Adrenal gland (tissue), 5 donors: Measurements from ENCODE around the gene DCP2.

Source experiments
- POLR2A ChIP-seq, 2 donors: fragments of 450-650 bp; IDR thresholded peaks; one replicate each; pipeline ENCODE4 v1.6.1; 2017; ENCODE audit warnings: antibody characterized with exemption in 2 of 2, mild to moderate bottlenecking in 2 of 2, moderate library complexity in 1 of 2
- TF ChIP-seq, protein P1 (sequence below), 6 experiments: fragments of 450-650 bp in 4 of 6; fragments of 200-600 bp in 2 of 6; sonication (generic) in 1 of 6; IDR thresholded peaks; 1 replicate in 5 of 6; 2 replicates in 1 of 6; pipeline versions ENCODE4 v1.5.1 to v1.8.0; 2016 to 2021; ENCODE audit warnings: antibody characterized with exemption in 6 of 6, mild to moderate bottlenecking in 2 of 6, moderate library complexity in 1 of 6
- donor health status: DM: no; HTN: no; CAD: no.

- no peak for TF ChIP-seq POLR2A (IDR thresholded peaks at IDR 0.05)
- TF ChIP-seq, protein P1, sequence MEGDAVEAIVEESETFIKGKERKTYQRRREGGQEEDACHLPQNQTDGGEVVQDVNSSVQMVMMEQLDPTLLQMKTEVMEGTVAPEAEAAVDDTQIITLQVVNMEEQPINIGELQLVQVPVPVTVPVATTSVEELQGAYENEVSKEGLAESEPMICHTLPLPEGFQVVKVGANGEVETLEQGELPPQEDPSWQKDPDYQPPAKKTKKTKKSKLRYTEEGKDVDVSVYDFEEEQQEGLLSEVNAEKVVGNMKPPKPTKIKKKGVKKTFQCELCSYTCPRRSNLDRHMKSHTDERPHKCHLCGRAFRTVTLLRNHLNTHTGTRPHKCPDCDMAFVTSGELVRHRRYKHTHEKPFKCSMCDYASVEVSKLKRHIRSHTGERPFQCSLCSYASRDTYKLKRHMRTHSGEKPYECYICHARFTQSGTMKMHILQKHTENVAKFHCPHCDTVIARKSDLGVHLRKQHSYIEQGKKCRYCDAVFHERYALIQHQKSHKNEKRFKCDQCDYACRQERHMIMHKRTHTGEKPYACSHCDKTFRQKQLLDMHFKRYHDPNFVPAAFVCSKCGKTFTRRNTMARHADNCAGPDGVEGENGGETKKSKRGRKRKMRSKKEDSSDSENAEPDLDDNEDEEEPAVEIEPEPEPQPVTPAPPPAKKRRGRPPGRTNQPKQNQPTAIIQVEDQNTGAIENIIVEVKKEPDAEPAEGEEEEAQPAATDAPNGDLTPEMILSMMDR (IDR thresholded peaks at IDR 0.05), result no peak
Observed at GRCh38 chr5:113065626-113066025, 89.0 kb downstream of the DCP2 start.
